Left ventricle myocardium inferior (tissue), 1 donor: ENCODE measurements around the gene BMPER. TPM values are rescaled to one million over a fixed set of nuclear protein-coding genes. Genes with fewer than 3 reads are reported as not detected.

Experiments used
- DNase-seq: peaks from one replicate; pipeline ENCODE4 v3.0.0-alpha.2; 2020
- H3K27ac ChIP-seq: fragments of 200-600 bp; replicated peaks from 2 replicates; pipeline ENCODE4 v1.8.0; 2021
- H3K27me3 ChIP-seq: fragments of 200-600 bp; 2 replicates; pipeline ENCODE4 v1.8.0; 2021; ENCODE audit warnings: low read depth
- H3K36me3 ChIP-seq: fragments of 200-600 bp; 2 replicates; pipeline ENCODE4 v1.8.0; 2021
- H3K4me1 ChIP-seq: fragments of 200-600 bp; 2 replicates; pipeline ENCODE4 v1.8.0; 2021
- H3K4me3 ChIP-seq: fragments of 200-600 bp; 2 replicates; pipeline ENCODE4 v1.8.0; 2021; ENCODE audit warnings: mild to moderate bottlenecking, moderate library complexity
- H3K9me3 ChIP-seq: fragments of 200-600 bp; replicated peaks from 2 replicates; pipeline ENCODE4 v1.8.0; 2021
- intact Hi-C: fragments of 100-400 bp; cut with micrococcal nuclease; formaldehyde crosslinking; loops from one replicate; pipeline ENCODE4 v1.11.0; 2022
- total RNA-seq: library from RNA; stranded (reverse); fragmentation: NEBNext Ultra II Directional; extraction: Animal tissue kit (Norgen Biotek cat#: 25700); gene quantifications from one replicate; pipeline ENCODE4 v1.2.1, GENCODE V29; 2021
- TF ChIP-seq, protein P1 (sequence below): fragments of 200-600 bp; IDR thresholded peaks from 2 replicates; pipeline ENCODE4 v1.8.0; 2021; ENCODE audit warnings: antibody characterized with exemption, mild to moderate bottlenecking, borderline replicate concordance
- donor health status: DM: no; HTN: yes; CAD: no; lungs with severe emphysema.

The BMPER gene
- total RNA-seq, 1 donor from 2014 or later: 2.9 TPM

- H3K9me3 ChIP-seq: no peaks in the 10 kb centered on the region
- no peaks in the 10 kb centered on the region for H3K36me3 ChIP-seq
- TF ChIP-seq, protein P1, sequence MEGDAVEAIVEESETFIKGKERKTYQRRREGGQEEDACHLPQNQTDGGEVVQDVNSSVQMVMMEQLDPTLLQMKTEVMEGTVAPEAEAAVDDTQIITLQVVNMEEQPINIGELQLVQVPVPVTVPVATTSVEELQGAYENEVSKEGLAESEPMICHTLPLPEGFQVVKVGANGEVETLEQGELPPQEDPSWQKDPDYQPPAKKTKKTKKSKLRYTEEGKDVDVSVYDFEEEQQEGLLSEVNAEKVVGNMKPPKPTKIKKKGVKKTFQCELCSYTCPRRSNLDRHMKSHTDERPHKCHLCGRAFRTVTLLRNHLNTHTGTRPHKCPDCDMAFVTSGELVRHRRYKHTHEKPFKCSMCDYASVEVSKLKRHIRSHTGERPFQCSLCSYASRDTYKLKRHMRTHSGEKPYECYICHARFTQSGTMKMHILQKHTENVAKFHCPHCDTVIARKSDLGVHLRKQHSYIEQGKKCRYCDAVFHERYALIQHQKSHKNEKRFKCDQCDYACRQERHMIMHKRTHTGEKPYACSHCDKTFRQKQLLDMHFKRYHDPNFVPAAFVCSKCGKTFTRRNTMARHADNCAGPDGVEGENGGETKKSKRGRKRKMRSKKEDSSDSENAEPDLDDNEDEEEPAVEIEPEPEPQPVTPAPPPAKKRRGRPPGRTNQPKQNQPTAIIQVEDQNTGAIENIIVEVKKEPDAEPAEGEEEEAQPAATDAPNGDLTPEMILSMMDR: no peak
- H3K27me3 ChIP-seq: no peaks in the 10 kb centered on the region
- no peak overlapping the region for H3K4me3 ChIP-seq
- no peak for DNase-seq
- H3K27ac ChIP-seq: no peak overlapping the region
- peaks cover 3% of the 10 kb centered on the region for H3K4me1 ChIP-seq
- intact Hi-C loops: no loop called here
These were observed 285.8 kb downstream of the BMPER start for GRCh38 chr7:34191162-34191561.

DNA sequence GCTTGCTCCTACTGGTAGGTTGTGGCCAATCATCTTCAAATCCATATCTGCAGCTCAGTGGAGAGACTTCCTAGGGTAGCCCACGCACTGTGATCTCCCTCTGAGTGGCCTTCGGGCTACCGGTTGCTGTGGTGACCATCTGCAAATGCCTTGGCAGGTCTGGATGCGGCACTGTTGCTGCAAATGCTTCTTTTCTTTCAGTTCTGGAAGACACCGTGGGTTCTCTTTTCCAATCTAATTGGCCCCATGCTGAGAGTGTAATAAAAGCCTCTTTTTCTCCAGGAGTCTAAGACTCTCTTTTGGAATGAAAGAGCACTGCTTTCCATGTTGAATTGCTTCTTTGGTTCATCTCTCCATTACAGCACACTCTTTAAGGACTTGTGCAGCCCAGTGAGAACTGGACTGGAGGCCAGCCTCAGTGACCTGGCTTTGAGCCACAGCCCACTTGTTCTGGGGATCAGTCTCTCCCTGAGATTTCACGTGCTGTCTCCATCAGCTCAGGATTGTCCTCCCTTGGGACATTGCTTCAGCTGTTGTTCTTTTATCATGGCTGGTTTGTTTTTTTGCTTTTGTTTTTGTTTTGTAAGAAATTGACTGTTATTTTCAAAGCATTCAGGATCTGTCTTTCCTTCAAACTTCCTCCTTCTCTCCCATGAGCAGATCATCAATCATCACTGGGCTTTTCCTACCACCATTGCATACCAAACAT lies 286.6 kb downstream of the BMPER start:
- Histone ChIP-seq H3K36me3 (no peaks in the 10 kb centered on the region), H3K4me3 (no peak overlapping the region), H3K4me1 (peaks cover 3% of the 10 kb centered on the region), H3K9me3 (no peaks in the 10 kb centered on the region), H3K27me3 (no peaks in the 10 kb centered on the region), H3K27ac (no peak overlapping the region)
- intact Hi-C loops: no loop called here
- TF ChIP-seq, protein P1: no peak
- DNase-seq: no peak

GRCh38 chr7:34192906-34193305 lies 287.6 kb downstream of the BMPER start:
- intact Hi-C loops: no loop called here
- H3K36me3 ChIP-seq: no peaks in the 10 kb centered on the region
- no peak overlapping the region for H3K27ac ChIP-seq
- no peak overlapping the region for H3K4me3 ChIP-seq
- peaks cover 3% of the 10 kb centered on the region for H3K4me1 ChIP-seq
- no peaks in the 10 kb centered on the region for H3K9me3 ChIP-seq
- TF ChIP-seq, protein P1: no peak
- DNase-seq: no peak
- H3K27me3 ChIP-seq: no peaks in the 10 kb centered on the region

DNA sequence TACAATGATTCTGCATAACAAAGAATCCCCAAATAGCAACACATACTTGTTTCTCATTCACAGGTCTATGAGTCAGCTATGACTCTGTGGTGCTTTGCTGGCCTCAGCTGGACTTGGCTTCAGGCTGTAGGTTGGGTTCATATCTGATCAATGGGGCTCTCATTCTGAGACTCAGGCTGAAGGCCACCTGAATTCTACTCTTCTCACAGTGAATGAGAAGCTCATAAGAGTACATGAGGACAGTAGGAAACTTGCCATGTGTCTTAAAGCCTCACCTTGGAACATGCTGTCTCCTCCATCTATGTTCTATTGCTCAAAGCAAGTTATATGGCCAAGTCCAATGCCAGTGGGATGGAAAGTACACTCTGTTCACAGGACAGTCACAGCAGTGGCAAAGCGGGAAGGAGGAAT lies 292.9 kb downstream of the BMPER start:
- Histone ChIP-seq H3K27me3 (no peaks in the 10 kb centered on the region), H3K36me3 (no peaks in the 10 kb centered on the region), H3K27ac (no peak overlapping the region), H3K4me1 (no peaks in the 10 kb centered on the region), H3K9me3 (no peaks in the 10 kb centered on the region), H3K4me3 (no peak overlapping the region)
- intact Hi-C loops: no loop called here
- no peak for DNase-seq
- TF ChIP-seq, protein P1: no peak
